ENCODE data around the gene SRP72.
"Not testable (repeated sequence)": the region's sequence is repeated elsewhere in the genome, so short reads cannot be mapped to it uniquely, and the experiment has no call there.

SRP72 gene

GRCh38 chr4:56467284-56468096, at the start of gene SRP72:
Gene SRP72 (plus strand): TSS chr4:56467617. CDS start chr4:56467636, 19 bp downstream.
- peak; percentile 88 for DNase-seq

GRCh38 chr4:56424176-56424575, 43.2 kb upstream of the SRP72 start:
- DNase-seq, result no peak

GRCh38 chr4:56424697-56425514, 42.5 kb upstream of the SRP72 start:
- DNase-seq, result peak; percentile 12 to 33

- DNase-seq, result no peak
These were observed 41.9 kb upstream of the SRP72 start for GRCh38 chr4:56425518-56425917.

- no peak for DNase-seq
These were observed 41.1 kb upstream of the SRP72 start for GRCh38 chr4:56426273-56426672.

GRCh38 chr4:56427179-56427578, 40.2 kb upstream of the SRP72 start:
- DNase-seq, result no peak

- DNase-seq, result no peak
These were observed 37.2 kb upstream of the SRP72 start for GRCh38 chr4:56430203-56430602.

- no peak for DNase-seq
These were observed 34.1 kb upstream of the SRP72 start for GRCh38 chr4:56433280-56433679.

- DNase-seq, result no peak
These were observed 32.7 kb upstream of the SRP72 start for GRCh38 chr4:56434599-56435139.

GRCh38 chr4:56435140-56435926, 32.1 kb upstream of the SRP72 start, which contains the start of gene PPAT:
Gene PPAT (minus strand): TSS chr4:56435615. CDS start chr4:56435477, 138 bp downstream.
- peak; percentile 98 for DNase-seq

GRCh38 chr4:56438766-56439165, 28.7 kb upstream of the SRP72 start:
- no peak for DNase-seq

- DNase-seq, result no peak
These were observed 26.4 kb upstream of the SRP72 start for GRCh38 chr4:56440983-56441382.

GRCh38 chr4:56444719-56445118, 22.7 kb upstream of the SRP72 start:
- DNase-seq, result no peak

GRCh38 chr4:56445699-56446098, 21.7 kb upstream of the SRP72 start:
- DNase-seq, result no peak

GRCh38 chr4:56448301-56448700, 19.1 kb upstream of the SRP72 start:
- DNase-seq, result no peak

GRCh38 chr4:56449475-56449874, 17.9 kb upstream of the SRP72 start:
- not testable (repeated sequence) for DNase-seq

GRCh38 chr4:56450342-56450741, 17.1 kb upstream of the SRP72 start:
- no peak for DNase-seq

GRCh38 chr4:56460085-56460484, 7.3 kb upstream of the SRP72 start:
- no peak for DNase-seq

- DNase-seq, result no peak
These were observed 5.3 kb upstream of the SRP72 start for GRCh38 chr4:56462157-56462556.

- DNase-seq, result no peak
These were observed 3.7 kb upstream of the SRP72 start for GRCh38 chr4:56463711-56464110.

- no peak for DNase-seq
These were observed 2.8 kb upstream of the SRP72 start for GRCh38 chr4:56464581-56464980.

GRCh38 chr4:56465599-56466295, 1.7 kb upstream of the SRP72 start:
- DNase-seq, result no peak
